GM06990 (cell line): Measurements from ENCODE around the gene XYLT1.

Experiments used
- DNase-seq: peaks from one replicate; pipeline ENCODE4 v3.0.0-alpha.2; 2011; ENCODE audit not compliant: insufficient read length; ENCODE audit errors: extremely low read depth
- H3K27me3 ChIP-seq: replicated peaks from 2 replicates; pipeline ENCODE4 v1.6.0; 2011; ENCODE audit warnings: low read length; ENCODE audit not compliant: control insufficient read depth, insufficient read depth
- H3K36me3 ChIP-seq: 2 replicates; pipeline ENCODE4 v1.5.1; 2011; ENCODE audit warnings: low read length; ENCODE audit not compliant: control insufficient read depth, insufficient read depth
- H3K4me3 ChIP-seq: replicated peaks from 2 replicates; pipeline ENCODE4 v1.5.1; 2011; ENCODE audit warnings: low read depth, mild to moderate bottlenecking, control low read depth, low read length
- CTCF ChIP-seq: IDR thresholded peaks from 2 replicates; pipeline ENCODE4 v1.5.1; 2011; ENCODE audit warnings: low read length, control low read depth, mild to moderate bottlenecking, inconsistent platforms; ENCODE audit not compliant: insufficient read depth, poor library complexity, severe bottlenecking

The XYLT1 gene

GRCh38 chr16:17386229-17386628, 84.5 kb downstream of the XYLT1 start:
- no peak for DNase-seq
- Histone ChIP-seq H3K36me3 (no peaks in the 10 kb centered on the region), H3K4me3 (no peak overlapping the region), H3K27me3 (no peaks in the 10 kb centered on the region; the same call in 1 of the 2 replicates)
- TF ChIP-seq CTCF, result no peak

- Histone ChIP-seq H3K27me3 (no peaks in the 10 kb centered on the region; the same call in 1 of the 2 replicates), H3K36me3 (no peaks in the 10 kb centered on the region), H3K4me3 (no peak overlapping the region)
- no peak for TF ChIP-seq CTCF
- no peak for DNase-seq
These were observed 86.3 kb downstream of the XYLT1 start for GRCh38 chr16:17384471-17384870.

GRCh38 chr16:17382949-17383863, 87.6 kb downstream of the XYLT1 start:
- TF ChIP-seq CTCF, result no peak
- Histone ChIP-seq H3K36me3 (no peaks in the 10 kb centered on the region), H3K4me3 (no peak overlapping the region), H3K27me3 (no peaks in the 10 kb centered on the region; the same call in 1 of the 2 replicates)
- no peak for DNase-seq

- Histone ChIP-seq H3K36me3 (no peaks in the 10 kb centered on the region), H3K27me3 (no peaks in the 10 kb centered on the region; the same call in 1 of the 2 replicates), H3K4me3 (no peak overlapping the region)
- DNase-seq, result no peak
- TF ChIP-seq CTCF, result no peak
These were observed 88.2 kb downstream of the XYLT1 start for GRCh38 chr16:17382514-17382913.

GRCh38 chr16:17381784-17382183, 89.0 kb downstream of the XYLT1 start:
- H3K36me3 ChIP-seq, result no peaks in the 10 kb centered on the region
- DNase-seq, result no peak
- H3K27me3 ChIP-seq, result no peaks in the 10 kb centered on the region; the same call in 1 of the 2 replicates
- TF ChIP-seq CTCF, result no peak
- H3K4me3 ChIP-seq, result no peak overlapping the region

- no peak for DNase-seq
- Histone ChIP-seq H3K36me3 (no peaks in the 10 kb centered on the region), H3K27me3 (no peaks in the 10 kb centered on the region), H3K4me3 (no peak overlapping the region)
- TF ChIP-seq CTCF, result no peak
These were observed 90.1 kb downstream of the XYLT1 start for GRCh38 chr16:17380613-17381012.
